HG03066 (cell line): ENCODE results near the gene TTC34.
"Not testable (repeated sequence)": the region's sequence is repeated elsewhere in the genome, so short reads cannot be mapped to it uniquely, and the experiment has no call there.

Experiments
- ATAC-seq: cut with Tn5 transposase; IDR thresholded peaks from one replicate; pipeline ENCODE4 v1.9.1; 2021; ENCODE audit warnings: low read depth; ENCODE audit not compliant: unreplicated experiment

TTC34 gene

GRCh38 chr1:2631136-2632050, 170.1 kb downstream of the TTC34 start:
- no peak for ATAC-seq

GRCh38 chr1:2630498-2631135, 170.9 kb downstream of the TTC34 start:
- no peak for ATAC-seq

- no peak for ATAC-seq
These were observed 171.6 kb downstream of the TTC34 start for GRCh38 chr1:2629627-2630497.

GRCh38 chr1:2628933-2629626, 172.4 kb downstream of the TTC34 start:
- no peak for ATAC-seq

GRCh38 chr1:2628191-2628932, 173.1 kb downstream of the TTC34 start:
- ATAC-seq: no peak

- no peak for ATAC-seq
These were observed 173.7 kb downstream of the TTC34 start for GRCh38 chr1:2627746-2628145.

GRCh38 chr1:2625748-2626147, 175.7 kb downstream of the TTC34 start:
- not testable (repeated sequence) for ATAC-seq

GRCh38 chr1:2625311-2625710, 176.2 kb downstream of the TTC34 start:
- ATAC-seq: no peak

- ATAC-seq: no peak
These were observed 176.7 kb downstream of the TTC34 start for GRCh38 chr1:2624735-2625300.

GRCh38 chr1:2623571-2624337, 177.7 kb downstream of the TTC34 start:
- no peak for ATAC-seq

- no peak for ATAC-seq
These were observed 183.5 kb downstream of the TTC34 start for GRCh38 chr1:2617971-2618470.

GRCh38 chr1:2614145-2614544, 187.3 kb downstream of the TTC34 start:
- no peak for ATAC-seq

- no peak for ATAC-seq
These were observed 188.7 kb downstream of the TTC34 start for GRCh38 chr1:2612591-2613365.

GRCh38 chr1:2611621-2612437, 189.7 kb downstream of the TTC34 start:
- no peak for ATAC-seq

- no peak for ATAC-seq
These were observed 190.4 kb downstream of the TTC34 start for GRCh38 chr1:2611031-2611501.

- ATAC-seq: no peak
These were observed 191.2 kb downstream of the TTC34 start for GRCh38 chr1:2610036-2610959.
